GM18508 (cell line): ENCODE data around the gene FOXN3.
A peak's percentile ranks its signal among the peaks of the same experiment; 100 is the strongest.
"Not testable (repeated sequence)": the region's sequence is repeated elsewhere in the genome, so short reads cannot be mapped to it uniquely, and the experiment has no call there.

Source experiments
- ATAC-seq: cut with Tn5 transposase; IDR thresholded peaks from one replicate; pipeline ENCODE4 v1.9.1; 2021; ENCODE audit warnings: moderate number of reproducible peaks; ENCODE audit not compliant: insufficient read depth, unreplicated experiment

FOXN3 gene

GRCh38 chr14:89310211-89310610, 106.8 kb downstream of the FOXN3 start:
- no peak for ATAC-seq

GRCh38 chr14:89309670-89310177, 107.3 kb downstream of the FOXN3 start:
- no peak for ATAC-seq

- no peak for ATAC-seq
Measured at GRCh38 chr14:89308232-89308959, 108.6 kb downstream of the FOXN3 start.

GRCh38 chr14:89307409-89307808, 109.6 kb downstream of the FOXN3 start:
- no peak for ATAC-seq

GRCh38 chr14:89304972-89305703, 111.9 kb downstream of the FOXN3 start:
- ATAC-seq: peak; percentile 34

GRCh38 chr14:89304561-89304960, 112.5 kb downstream of the FOXN3 start:
- no peak for ATAC-seq

- ATAC-seq: peak; percentile 51
Measured at GRCh38 chr14:89303456-89304435, 113.3 kb downstream of the FOXN3 start.

- ATAC-seq: no peak
Measured at GRCh38 chr14:89302396-89302950, 114.6 kb downstream of the FOXN3 start.

GRCh38 chr14:89299587-89299986, 117.4 kb downstream of the FOXN3 start:
- no peak for ATAC-seq

GRCh38 chr14:89298056-89298834, 118.8 kb downstream of the FOXN3 start:
- no peak for ATAC-seq

GRCh38 chr14:89296281-89296745, 120.7 kb downstream of the FOXN3 start:
- no peak for ATAC-seq

GRCh38 chr14:89294872-89295271, 122.2 kb downstream of the FOXN3 start:
- no peak for ATAC-seq

- ATAC-seq: not testable (repeated sequence)
Measured at GRCh38 chr14:89294469-89294868, 122.6 kb downstream of the FOXN3 start.

- ATAC-seq: no peak
Measured at GRCh38 chr14:89294060-89294459, 123.0 kb downstream of the FOXN3 start.

GRCh38 chr14:89293314-89293916, 123.6 kb downstream of the FOXN3 start:
- ATAC-seq: no peak

GRCh38 chr14:89292579-89293313, 124.3 kb downstream of the FOXN3 start:
- no peak for ATAC-seq

GRCh38 chr14:89291351-89291940, 125.6 kb downstream of the FOXN3 start:
- ATAC-seq: no peak

- no peak for ATAC-seq
Measured at GRCh38 chr14:89290813-89291212, 126.2 kb downstream of the FOXN3 start.
